Endothelial cell (in vitro differentiated cells): Measurements from ENCODE around the gene TGM2. TPM values are rescaled to one million over a fixed set of nuclear protein-coding genes. Genes with fewer than 3 reads are reported as not detected.

Experiments
- DNase-seq: peaks from one replicate; pipeline ENCODE4 v3.0.0; 2021; ENCODE audit warnings: low spot score
- H3K27ac Mint-ChIP-seq: one replicate; pipeline ENCODE4 v1.8.0; 2021; ENCODE audit warnings: mixed read lengths, inconsistent platforms; ENCODE audit not compliant: unreplicated experiment
- H3K27me3 Mint-ChIP-seq: one replicate; pipeline ENCODE4 v1.8.0; 2021; ENCODE audit warnings: mild to moderate bottlenecking, moderate library complexity, mixed read lengths, inconsistent platforms; ENCODE audit not compliant: unreplicated experiment
- H3K36me3 Mint-ChIP-seq: one replicate; pipeline ENCODE4 v1.8.0; 2021; ENCODE audit warnings: mild to moderate bottlenecking, low read depth, mixed read lengths, inconsistent platforms; ENCODE audit not compliant: unreplicated experiment
- H3K4me1 Mint-ChIP-seq: one replicate; pipeline ENCODE4 v1.8.0; 2021; ENCODE audit warnings: mild to moderate bottlenecking, mixed read lengths, inconsistent platforms; ENCODE audit not compliant: unreplicated experiment
- H3K4me3 Mint-ChIP-seq: one replicate; pipeline ENCODE4 v1.8.0; 2021; ENCODE audit warnings: mild to moderate bottlenecking, mixed read lengths, inconsistent platforms; ENCODE audit not compliant: unreplicated experiment
- H3K9me3 Mint-ChIP-seq: one replicate; pipeline ENCODE4 v1.8.0; 2021; ENCODE audit warnings: mixed read lengths, inconsistent platforms; ENCODE audit not compliant: unreplicated experiment
- total RNA-seq: library from RNA; stranded (reverse); fragmentation: NEBNext Ultra II Directional; extraction: Animal tissue kit (Norgen Biotek cat#: 25700); gene quantifications from one replicate; pipeline ENCODE4 v1.2.1, GENCODE V29; 2021; ENCODE audit not compliant: unreplicated experiment
- TF ChIP-seq, protein P1 (sequence below): fragments of 200-600 bp; sonication (generic); IDR thresholded peaks from one replicate; pipeline ENCODE4 v1.5.0; 2021; ENCODE audit warnings: antibody characterized with exemption; ENCODE audit not compliant: unreplicated experiment

The TGM2 gene
- total RNA-seq, 1 donor from 2014 or later, result 216 TPM

DNA sequence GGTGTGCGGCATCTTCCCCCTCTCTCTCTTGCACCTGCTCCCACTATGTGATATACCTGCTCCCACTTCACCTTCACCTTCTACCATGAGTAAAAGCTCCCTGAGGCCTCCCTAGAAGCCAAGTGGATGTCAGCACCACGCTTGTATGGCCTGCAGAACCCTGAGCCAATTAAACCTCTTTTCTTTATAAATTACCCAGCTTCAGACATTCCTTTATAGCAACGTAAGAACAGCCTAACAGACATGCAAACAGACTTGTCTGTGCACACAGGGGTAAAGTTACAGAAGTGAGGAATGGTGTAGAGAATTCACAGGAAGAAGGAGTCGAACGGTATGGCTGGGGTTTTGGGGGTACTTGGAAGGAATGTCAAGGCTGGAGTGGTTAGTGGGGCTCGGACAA is 14.8 kb upstream of the TGM2 start:
- Mint-ChIP-seq H3K4me1 (no peaks in the 10 kb centered on the region), H3K36me3 (no peaks in the 10 kb centered on the region), H3K27me3 (no peaks in the 10 kb centered on the region), H3K27ac (peak overlapping the region; percentile 40), H3K9me3 (no peaks in the 10 kb centered on the region), H3K4me3 (no peak overlapping the region)
- TF ChIP-seq, protein P1, sequence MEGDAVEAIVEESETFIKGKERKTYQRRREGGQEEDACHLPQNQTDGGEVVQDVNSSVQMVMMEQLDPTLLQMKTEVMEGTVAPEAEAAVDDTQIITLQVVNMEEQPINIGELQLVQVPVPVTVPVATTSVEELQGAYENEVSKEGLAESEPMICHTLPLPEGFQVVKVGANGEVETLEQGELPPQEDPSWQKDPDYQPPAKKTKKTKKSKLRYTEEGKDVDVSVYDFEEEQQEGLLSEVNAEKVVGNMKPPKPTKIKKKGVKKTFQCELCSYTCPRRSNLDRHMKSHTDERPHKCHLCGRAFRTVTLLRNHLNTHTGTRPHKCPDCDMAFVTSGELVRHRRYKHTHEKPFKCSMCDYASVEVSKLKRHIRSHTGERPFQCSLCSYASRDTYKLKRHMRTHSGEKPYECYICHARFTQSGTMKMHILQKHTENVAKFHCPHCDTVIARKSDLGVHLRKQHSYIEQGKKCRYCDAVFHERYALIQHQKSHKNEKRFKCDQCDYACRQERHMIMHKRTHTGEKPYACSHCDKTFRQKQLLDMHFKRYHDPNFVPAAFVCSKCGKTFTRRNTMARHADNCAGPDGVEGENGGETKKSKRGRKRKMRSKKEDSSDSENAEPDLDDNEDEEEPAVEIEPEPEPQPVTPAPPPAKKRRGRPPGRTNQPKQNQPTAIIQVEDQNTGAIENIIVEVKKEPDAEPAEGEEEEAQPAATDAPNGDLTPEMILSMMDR, result no peak
- no peak for DNase-seq

DNA sequence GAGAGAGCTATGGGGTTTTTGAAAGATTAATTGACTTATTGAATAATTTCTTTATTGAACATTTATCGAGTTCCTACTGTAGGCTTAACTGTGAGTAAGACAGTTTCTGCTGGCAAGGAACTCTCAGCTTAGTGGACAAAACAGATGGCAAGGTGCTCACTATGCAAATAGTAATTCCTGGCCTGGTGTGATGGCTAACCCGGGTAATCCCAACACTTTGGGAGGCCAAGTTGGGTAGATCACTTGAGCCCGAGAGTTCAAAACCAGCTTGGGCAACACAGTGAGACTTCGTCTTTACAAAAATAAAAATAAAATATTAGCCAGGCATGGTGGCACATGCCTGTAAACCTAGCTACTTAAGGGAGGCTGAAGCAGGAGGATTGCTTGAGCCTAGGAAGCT is 13.5 kb upstream of the TGM2 start:
- Mint-ChIP-seq H3K27me3 (no peaks in the 10 kb centered on the region), H3K4me1 (no peaks in the 10 kb centered on the region), H3K36me3 (no peaks in the 10 kb centered on the region), H3K27ac (no peak overlapping the region), H3K4me3 (no peak overlapping the region), H3K9me3 (no peaks in the 10 kb centered on the region)
- no peak for DNase-seq
- TF ChIP-seq, protein P1, result no peak

DNA sequence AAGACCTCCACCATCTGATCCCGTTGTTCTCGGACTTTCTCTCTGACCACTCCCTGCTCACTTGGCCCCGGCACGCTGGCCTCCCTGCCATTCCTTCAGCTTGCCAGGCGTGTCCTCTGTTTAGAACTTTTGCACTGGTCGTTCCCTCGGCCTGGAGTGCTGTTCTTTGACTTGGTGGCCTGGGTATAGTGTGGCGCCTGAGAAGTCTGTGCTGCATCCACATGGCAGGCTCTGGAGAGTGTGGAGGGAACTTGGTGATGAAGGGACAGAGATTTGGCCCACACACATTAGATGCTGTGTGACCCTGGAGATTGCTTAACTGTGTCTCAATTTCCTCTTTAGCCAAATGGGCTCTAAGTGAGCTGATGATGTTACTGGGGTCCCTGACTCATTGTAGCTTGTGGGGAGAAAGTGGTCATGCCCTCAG is 13.0 kb upstream of the TGM2 start:
- Mint-ChIP-seq H3K9me3 (no peaks in the 10 kb centered on the region), H3K4me1 (no peaks in the 10 kb centered on the region), H3K4me3 (no peak overlapping the region), H3K27me3 (no peaks in the 10 kb centered on the region), H3K27ac (no peak overlapping the region), H3K36me3 (no peaks in the 10 kb centered on the region)
- DNase-seq, result no peak
- TF ChIP-seq, protein P1, result no peak

DNA sequence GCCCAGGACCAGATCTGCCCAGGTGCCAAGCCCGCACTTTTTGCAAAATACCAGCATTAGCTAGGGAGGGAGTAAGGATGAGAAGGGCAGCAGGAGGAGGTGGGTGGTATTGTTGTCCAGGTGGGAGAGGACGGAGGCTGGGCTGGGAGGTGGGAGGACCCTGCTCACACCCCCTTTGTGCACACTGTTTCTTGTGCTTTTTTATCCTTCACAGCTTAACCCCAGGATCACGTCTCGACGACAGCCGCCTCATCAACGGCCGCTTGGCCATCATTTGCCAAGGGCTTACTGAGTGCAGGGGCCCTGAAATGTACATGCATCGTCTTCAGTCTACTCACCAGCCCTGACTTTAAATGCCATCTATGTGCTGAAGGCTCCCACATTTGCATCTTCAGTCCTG is 12.1 kb upstream of the TGM2 start:
- TF ChIP-seq, protein P1, result no peak
- Mint-ChIP-seq H3K9me3 (no peaks in the 10 kb centered on the region), H3K4me3 (no peak overlapping the region), H3K36me3 (no peaks in the 10 kb centered on the region), H3K27ac (no peak overlapping the region), H3K4me1 (no peaks in the 10 kb centered on the region), H3K27me3 (no peaks in the 10 kb centered on the region)
- no peak for DNase-seq

DNA sequence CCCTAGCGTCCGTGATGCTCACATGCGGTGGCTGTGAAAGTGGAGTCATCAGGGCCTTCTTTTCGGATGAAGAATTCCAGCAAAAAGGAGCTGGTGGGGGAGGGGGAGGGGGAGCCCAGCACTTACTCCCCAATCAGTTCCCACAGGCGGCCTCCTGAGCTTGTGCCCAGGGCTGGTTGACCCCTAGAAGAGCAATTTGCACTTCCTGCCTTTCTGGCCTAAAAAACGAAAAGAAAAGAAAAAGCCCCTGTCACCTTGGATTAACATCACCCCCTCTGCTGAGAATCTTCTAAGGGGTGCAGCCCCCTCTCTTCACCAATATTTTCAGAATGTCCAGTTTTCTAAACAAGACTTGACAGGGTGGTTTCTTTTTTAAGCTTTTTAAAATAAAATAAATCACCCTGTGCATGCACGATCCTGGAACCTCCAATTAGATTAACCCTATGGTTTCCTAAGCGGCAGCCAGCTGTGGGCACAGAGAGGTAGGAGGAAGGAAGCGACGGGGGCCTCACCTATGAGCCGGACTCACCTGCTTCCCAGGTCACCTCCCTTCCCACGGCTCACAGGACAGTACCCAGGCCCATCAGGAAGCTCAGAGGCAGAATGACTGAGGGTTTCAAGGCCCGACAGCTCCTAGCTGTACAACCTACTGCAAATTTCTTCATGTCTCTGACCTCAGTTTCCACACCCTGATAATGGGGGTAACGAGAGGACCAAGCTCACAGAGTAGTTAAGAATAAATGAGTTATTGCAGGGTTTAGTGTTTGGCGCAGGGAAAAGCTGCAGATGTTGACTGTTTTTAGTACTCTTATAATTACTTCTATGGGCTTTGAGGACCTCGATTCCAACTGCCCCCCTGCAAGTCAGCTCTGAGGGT is 10.5 kb upstream of the TGM2 start:
- Mint-ChIP-seq H3K4me3 (no peak overlapping the region), H3K27me3 (no peaks in the 10 kb centered on the region), H3K36me3 (no peaks in the 10 kb centered on the region), H3K9me3 (no peaks in the 10 kb centered on the region), H3K27ac (no peak overlapping the region), H3K4me1 (no peaks in the 10 kb centered on the region)
- no peak for DNase-seq
- TF ChIP-seq, protein P1, result no peak
